ENCODE data around the gene KIF22. TPM values are rescaled to one million over a fixed set of nuclear protein-coding genes. Genes with fewer than 3 reads are reported as not detected.

KIF22 gene
- total and polyA plus RNA-seq, 9 of the 15 experiments (the other 6 are each of a cell fraction or from before 2014, with no cell fraction given), result 8.7 to 232 (median 131) TPM

GRCh38 chr16:29807426-29808218, 17.1 kb downstream of the KIF22 start (continued):
- TF ChIP-seq RHOXF2B (CRISPR knock-in tag; conservative IDR thresholded peaks at IDR 0.05), result no peak
- TF ChIP-seq KDM4B (IDR thresholded peaks at IDR 0.05; ENCODE audit: borderline replicate concordance in 2 of 2, low read depth in 1 of 2), result no peak
- TF ChIP-seq ZBTB7A (IDR thresholded peaks at IDR 0.05; ENCODE audit: borderline replicate concordance, control insufficient read depth, low read depth, low read length), result 0 out of 2 replicates have a peak, but pooled peaks have one; percentile 31
- TF ChIP-seq FIP1L1 (IDR thresholded peaks at IDR 0.05; ENCODE audit: low read depth, low read length, poor library complexity, severe bottlenecking), result peak; percentile 74
- TF ChIP-seq ZBTB12 (CRISPR knock-in tag; IDR thresholded peaks at IDR 0.05), result 0 out of 2 replicates have a peak, but pooled peaks have one; percentile 6
- no peak for TF ChIP-seq CREBBP (IDR thresholded peaks at IDR 0.05; ENCODE audit: low read depth, low read length)
- TF ChIP-seq KDM5B (IDR thresholded peaks at IDR 0.05; ENCODE audit: insufficient replicate concordance, low read depth, low read length), result peak; percentile 65
- TF ChIP-seq FOXP1 (CRISPR knock-in tag; IDR thresholded peaks at IDR 0.05), result peak; percentile 70
- TF ChIP-seq L3MBTL2 (IDR thresholded peaks at IDR 0.05), result peak; percentile 98
- no peak for TF ChIP-seq XRCC4 (IDR thresholded peaks at IDR 0.05; ENCODE audit: extremely low read depth, insufficient read depth, insufficient read length)
- peak; percentile 54; the same call in 1 of the 2 replicates for TF ChIP-seq PHF8 (IDR thresholded peaks at IDR 0.05; ENCODE audit: borderline replicate concordance, low read length)
- no peak for TF ChIP-seq ZNF655 (CRISPR knock-in tag; IDR thresholded peaks at IDR 0.05)
- no peak for TF ChIP-seq GTF2B (IDR thresholded peaks at IDR 0.05; ENCODE audit: extremely low read depth, insufficient read length)
- no peak for TF ChIP-seq DIDO1 (tag; IDR thresholded peaks at IDR 0.05; ENCODE audit: low read depth)
- TF ChIP-seq CTBP1 (IDR thresholded peaks at IDR 0.05; ENCODE audit: borderline replicate concordance), result peak; percentile 89; the same call in 1 of the 2 replicates

All from K562 (cell line).